LNCaP clone FGC (cell line): ENCODE data around the gene MRM2.

Experiments used
- DNase-seq: peaks from one replicate; pipeline ENCODE4 v3.0.0-alpha.2; 2011; ENCODE audit warnings: low read depth
- H3K4me3 ChIP-seq: 2 replicates; pipeline ENCODE4 v1.5.1; 2011; ENCODE audit warnings: mild to moderate bottlenecking, low read depth, low read length, control low read depth
- CTCF ChIP-seq: IDR thresholded peaks from 2 replicates; pipeline ENCODE4 v1.5.1; 2012; ENCODE audit warnings: mild to moderate bottlenecking; ENCODE audit not compliant: control insufficient read depth, insufficient read depth; ENCODE audit errors: extremely low read depth

Gene MRM2

GRCh38 chr7:2228921-2229320 is 13.1 kb downstream of the MRM2 start:
- no peak for DNase-seq
- TF ChIP-seq CTCF: no peak

GRCh38 chr7:2227699-2228098 is 14.3 kb downstream of the MRM2 start:
- no peak for DNase-seq
- H3K4me3 ChIP-seq: no peak overlapping the region
- no peak for TF ChIP-seq CTCF

More at GRCh38 chr7:2228921-2229320, 13.1 kb downstream of the MRM2 start:
- no peak overlapping the region for H3K4me3 ChIP-seq

GRCh38 chr7:2225830-2226229 is 16.2 kb downstream of the MRM2 start:
- no peak for TF ChIP-seq CTCF
- H3K4me3 ChIP-seq: no peak overlapping the region
- DNase-seq: no peak

GRCh38 chr7:2225336-2225735 is 16.7 kb downstream of the MRM2 start:
- no peak for DNase-seq
- H3K4me3 ChIP-seq: no peak overlapping the region
- TF ChIP-seq CTCF: no peak

- no peak for DNase-seq
- no peak overlapping the region for H3K4me3 ChIP-seq
- no peak for TF ChIP-seq CTCF
These were observed 17.1 kb downstream of the MRM2 start for GRCh38 chr7:2224934-2225333.

GRCh38 chr7:2224491-2224928 is 17.5 kb downstream of the MRM2 start:
- H3K4me3 ChIP-seq: no peak overlapping the region
- no peak for DNase-seq
- TF ChIP-seq CTCF: no peak

- TF ChIP-seq CTCF: no peak
- DNase-seq: no peak
- no peak overlapping the region for H3K4me3 ChIP-seq
These were observed 18.7 kb downstream of the MRM2 start for GRCh38 chr7:2223321-2223720.
